ENCODE results near the gene YTHDC1.

- TF ChIP-seq CTCF (IDR thresholded peaks at IDR 0.05) (no peak), POLR2A (IDR thresholded peaks at IDR 0.05) (no peak), EP300 (IDR thresholded peaks at IDR 0.05) (no peak)
These were observed 18.8 kb upstream of the YTHDC1 start for GRCh38 chr4:68368691-68369131.

Data from ovary (tissue), 3 donors.